NCI-H2107 treated with DMSO at 0.1 percent for 48 hours (cell line): Measurements from ENCODE around the gene SLC8A2.
"Not testable (repeated sequence)": the region's sequence is repeated elsewhere in the genome, so short reads cannot be mapped to it uniquely, and the experiment has no call there.

Experiments used
- DNase-seq: peaks from one replicate; lab custom pipeline; 2025; ENCODE audit not compliant: unreplicated experiment; lab: John Stamatoyannopoulos, UW

Gene SLC8A2

DNA sequence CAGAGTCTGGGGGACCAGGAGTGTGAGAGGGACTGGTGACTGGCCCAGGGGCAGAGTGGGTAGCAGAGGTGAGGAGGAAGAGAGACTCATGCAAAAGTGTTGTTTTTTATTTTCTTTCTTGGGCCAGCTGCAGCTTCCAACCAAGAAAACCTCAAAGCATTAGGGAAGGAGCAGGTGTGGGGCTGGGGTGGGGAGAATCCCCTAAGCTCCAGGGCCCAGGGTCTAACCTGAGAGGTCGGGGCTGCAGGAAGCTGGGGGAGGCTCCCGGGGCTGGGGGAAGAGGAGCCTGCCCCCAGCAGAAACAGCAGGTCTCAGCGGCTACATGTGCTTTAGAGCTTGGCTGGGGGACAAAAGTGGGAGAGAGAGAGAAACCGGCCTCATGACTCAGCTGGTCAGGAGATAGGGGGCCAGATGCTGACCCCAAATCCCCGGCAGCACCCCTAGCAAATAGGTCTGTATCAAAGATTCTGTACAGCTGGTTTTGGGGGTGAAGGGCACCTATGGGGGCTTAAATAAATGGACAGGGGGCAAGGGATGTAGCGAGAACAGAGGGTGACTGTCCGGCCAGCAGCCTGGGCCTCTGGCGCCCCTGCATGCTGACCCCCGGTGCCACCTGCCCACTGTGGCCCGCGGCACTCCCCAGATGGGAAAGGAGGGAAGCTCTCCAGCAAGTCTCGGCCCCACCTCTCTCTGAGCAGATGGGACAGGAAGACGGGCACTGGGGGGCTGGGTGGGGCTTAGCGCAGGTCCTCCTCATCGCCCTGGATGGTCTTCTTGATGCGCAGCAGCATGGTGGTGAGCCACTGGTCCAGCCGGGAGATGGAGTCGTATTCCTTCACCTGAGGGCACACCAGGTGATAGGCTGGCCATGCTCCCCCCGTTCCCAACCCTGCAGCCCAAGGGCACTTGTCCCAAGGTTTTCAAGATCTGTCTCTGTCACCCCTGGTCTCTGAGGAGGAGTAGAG, 16.1 kb upstream of the SLC8A2 start:
- no peak for DNase-seq

GRCh38 chr19:47486900-47487299, 15.2 kb upstream of the SLC8A2 start:
- DNase-seq = no peak

- DNase-seq = not testable (repeated sequence)
Observed at GRCh38 chr19:47486220-47486619, 14.5 kb upstream of the SLC8A2 start.

DNA sequence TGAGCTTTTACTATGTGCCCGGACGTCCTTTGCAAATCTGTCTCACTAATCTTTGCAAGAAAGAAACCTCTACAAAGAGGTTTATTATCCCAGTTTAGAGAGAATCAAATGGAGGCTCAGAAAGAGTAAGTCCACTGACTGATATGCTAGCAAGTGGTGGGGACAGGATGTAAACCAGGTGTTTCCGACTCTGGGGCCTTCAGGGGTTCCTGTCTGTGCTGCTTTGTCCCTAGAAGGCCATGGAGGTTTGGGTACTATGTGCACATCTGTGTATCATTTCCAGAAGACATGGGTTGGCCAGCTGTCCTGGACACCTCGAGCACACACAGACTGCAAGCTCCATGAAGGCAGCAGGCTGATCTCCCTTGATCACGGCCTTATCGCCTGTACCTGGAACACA, 13.5 kb upstream of the SLC8A2 start:
- no peak for DNase-seq

- peak; percentile 84 for DNase-seq
Observed at GRCh38 chr19:47483800-47484690, 12.4 kb upstream of the SLC8A2 start, which contains the start of gene KPTN. Gene KPTN (minus strand): TSS chr19:47484219. CDS start chr19:47484160, 59 bp downstream.

DNA sequence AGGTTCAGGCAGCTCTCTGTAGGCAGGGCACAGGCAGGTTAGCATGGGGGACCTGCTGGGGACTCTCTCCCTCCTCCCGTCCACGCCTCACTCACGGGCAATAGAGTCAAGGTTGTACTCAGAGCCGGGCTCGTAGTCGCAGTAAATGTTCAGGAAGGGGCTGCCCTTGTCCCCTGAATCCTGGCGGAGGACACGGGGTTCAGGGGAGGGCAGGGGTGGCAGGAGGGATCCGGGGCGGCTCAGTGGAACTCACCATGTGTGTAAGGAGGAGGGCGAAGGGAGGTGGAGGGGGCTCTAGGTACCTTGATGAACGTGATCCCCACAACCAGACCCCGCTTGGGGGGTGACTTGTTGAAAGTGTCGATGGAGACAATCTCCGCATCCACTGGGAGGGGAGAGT, 11.5 kb upstream of the SLC8A2 start:
- no peak for DNase-seq

- DNase-seq = no peak
Observed at GRCh38 chr19:47481460-47482052, 9.9 kb upstream of the SLC8A2 start.

- DNase-seq = no peak
Observed at GRCh38 chr19:47480658-47481057, 9.0 kb upstream of the SLC8A2 start.

DNA sequence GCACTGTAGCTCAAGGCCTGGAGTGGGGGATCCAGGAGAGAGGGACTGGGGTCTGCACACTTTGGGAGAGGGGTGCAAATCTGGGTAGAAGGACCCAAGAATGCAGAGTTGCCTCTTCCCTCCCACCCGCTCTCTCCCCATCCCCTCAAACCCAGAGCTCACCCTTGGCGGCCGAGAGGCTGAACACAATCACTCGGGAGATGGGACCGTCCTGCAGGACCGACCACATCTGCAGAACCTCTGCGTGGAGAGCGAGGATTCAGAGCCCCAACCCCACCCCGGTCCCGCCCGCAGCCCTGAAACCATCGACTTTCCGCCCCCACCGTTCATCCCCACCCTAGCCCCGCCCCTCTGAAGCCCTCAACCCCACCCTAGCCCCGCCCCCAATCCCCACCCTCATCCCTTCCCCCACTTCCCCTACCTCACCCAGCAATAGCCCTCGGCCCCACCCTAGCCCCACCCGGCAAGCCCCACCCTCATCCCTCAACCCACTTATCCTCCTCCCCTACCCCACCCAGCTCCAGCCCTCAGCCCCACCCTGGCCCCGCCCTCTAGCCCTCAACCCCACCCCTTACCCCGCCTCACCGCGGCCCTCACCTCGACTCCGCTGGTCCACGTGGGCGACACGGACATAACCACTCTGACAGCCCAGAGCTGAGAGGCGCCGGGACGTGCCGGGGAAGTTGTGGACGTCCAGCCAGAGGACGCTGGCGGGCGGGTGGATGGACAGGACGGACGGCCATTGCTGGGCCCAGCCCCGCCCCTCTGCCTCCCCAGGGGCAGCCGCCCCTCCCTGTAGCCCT, 8.2 kb upstream of the SLC8A2 start:
- DNase-seq = no peak

GRCh38 chr19:47476438-47476972, 4.8 kb upstream of the SLC8A2 start:
- DNase-seq = no peak

DNA sequence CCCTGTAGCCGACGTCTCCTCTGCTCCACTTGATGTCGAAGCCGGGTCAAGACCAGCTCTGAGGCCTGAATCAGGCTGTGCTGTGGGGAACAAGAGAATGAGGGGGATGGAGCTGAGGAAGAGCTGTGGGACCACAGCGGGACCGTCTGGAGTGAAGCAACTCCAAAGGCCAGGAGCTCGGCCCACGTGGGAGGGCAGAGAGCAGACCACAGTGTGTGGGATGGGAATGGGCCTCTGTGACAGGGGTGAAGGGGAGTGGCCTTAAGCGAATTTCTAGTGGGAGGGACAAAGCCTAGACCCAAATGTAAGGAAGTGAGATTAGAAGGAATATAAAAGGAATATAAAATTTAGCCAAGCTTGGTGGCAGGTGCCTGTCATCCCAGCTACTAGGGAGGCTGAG, 3.8 kb upstream of the SLC8A2 start:
- DNase-seq = no peak

DNA sequence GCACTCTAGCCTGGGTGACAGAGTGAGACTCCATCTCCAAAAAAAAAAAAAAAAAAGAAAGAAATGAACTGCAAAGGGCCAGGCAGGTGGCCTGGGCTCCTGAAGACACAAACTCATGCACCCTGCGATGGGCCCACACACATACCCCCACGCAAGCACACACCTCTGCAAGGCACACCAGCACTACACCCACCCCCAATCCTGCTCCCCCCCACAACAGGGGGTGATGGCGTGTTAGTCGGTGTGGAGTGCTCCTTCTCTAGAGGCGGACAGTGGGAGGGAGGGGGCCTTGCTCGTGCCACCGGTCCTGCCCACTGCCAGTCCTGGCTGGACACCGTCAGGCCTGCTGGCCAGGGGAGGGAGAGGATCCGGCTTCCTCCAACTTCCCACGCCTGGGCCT, 1.6 kb upstream of the SLC8A2 start:
- no peak for DNase-seq

- no peak for DNase-seq
Observed at GRCh38 chr19:47471381-47471732, 336 bp downstream of the SLC8A2 start.

GRCh38 chr19:47470447-47471195, 1.1 kb downstream of the SLC8A2 start:
- no peak for DNase-seq

DNA sequence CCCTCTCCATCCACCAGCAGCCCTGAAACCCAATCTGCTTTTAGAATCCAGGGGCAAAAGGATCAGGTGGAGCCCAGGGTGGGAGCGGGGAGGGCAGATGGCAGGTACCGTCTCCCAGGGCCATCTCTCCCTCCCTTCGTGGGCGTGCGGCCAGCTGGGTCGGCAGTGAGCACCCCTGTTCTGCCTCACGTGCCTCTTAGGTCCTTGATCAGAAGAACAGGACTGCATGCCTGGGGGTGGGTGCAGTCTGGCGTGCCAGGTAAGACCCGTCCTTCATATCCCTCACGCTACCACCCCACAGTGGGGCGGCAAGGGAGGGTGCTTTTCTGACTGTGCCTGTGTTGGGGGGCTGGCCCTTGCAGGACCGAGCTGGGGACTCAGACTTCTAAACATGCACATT, 2.0 kb downstream of the SLC8A2 start:
- DNase-seq = peak; percentile 44

DNA sequence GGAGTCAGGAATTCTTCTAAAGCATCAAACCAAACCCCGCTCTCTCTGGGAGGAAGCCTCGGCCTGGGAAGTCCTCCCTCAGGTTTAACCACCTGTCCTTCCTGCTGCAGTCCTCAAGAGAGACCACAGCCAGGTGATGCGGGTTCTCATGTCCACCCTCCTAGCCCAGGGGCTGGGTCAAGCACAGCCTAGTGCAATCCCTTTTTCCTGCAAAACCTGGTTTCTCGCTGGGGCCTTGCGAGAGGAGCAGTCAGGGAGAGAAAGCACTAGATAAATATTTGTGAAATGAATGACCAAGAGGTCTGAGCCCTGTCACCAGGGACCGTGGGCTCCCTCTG, 2.4 kb downstream of the SLC8A2 start:
- no peak for DNase-seq

- DNase-seq = no peak
Observed at GRCh38 chr19:47467914-47468313, 3.8 kb downstream of the SLC8A2 start.

DNA sequence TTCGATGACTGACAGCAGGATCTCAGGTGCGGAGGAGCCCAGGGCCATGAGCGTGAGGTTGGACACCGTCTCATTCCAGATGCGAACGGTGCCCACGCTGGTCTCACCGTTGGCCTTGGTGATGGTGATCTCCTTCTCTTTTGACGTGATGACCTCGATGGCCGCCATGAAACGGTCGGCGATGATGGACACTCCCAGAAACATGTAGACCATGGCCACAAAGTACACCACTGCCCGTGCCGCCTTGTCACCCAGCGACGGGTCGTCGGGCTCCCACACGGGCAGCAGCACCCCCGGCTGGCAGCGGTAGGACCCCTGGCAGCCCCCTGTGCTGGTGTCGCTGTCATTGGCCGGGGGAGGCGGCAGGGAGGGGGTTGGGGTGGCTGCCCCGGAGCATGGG, 5.7 kb downstream of the SLC8A2 start:
- DNase-seq = no peak

- DNase-seq = no peak
Observed at GRCh38 chr19:47464675-47465419, 6.8 kb downstream of the SLC8A2 start.
